Uterus (tissue), 4 donors: ENCODE data around the gene GLT6D1. TPM values are rescaled to one million over a fixed set of nuclear protein-coding genes. Genes with fewer than 3 reads are reported as not detected.

Source experiments
- DNase-seq, 2 donors: peaks; one replicate each; pipeline ENCODE4 v3.0.0-alpha.2; 2019 to 2020
- H3K27ac ChIP-seq, 2 donors: fragments of 200-600 bp; sonication (generic); 1 replicate in 1 of 2; 2 replicates in 1 of 2; pipeline ENCODE4 v1.5.1; 2016 to 2018
- H3K27me3 ChIP-seq, 2 donors: fragments of 200-600 bp; sonication (generic); one replicate each; pipeline ENCODE4 v1.5.1; 2018 to 2019; ENCODE audit warnings: control low read depth in 1 of 2
- H3K36me3 ChIP-seq, 2 donors: fragments of 200-600 bp; sonication (generic); one replicate each; pipeline ENCODE4 v1.5.1; 2019; ENCODE audit warnings: control low read depth in 1 of 2
- H3K4me1 ChIP-seq, 2 donors: fragments of 200-600 bp; sonication (generic); one replicate each; pipeline ENCODE4 v1.5.1; 2018 to 2019; ENCODE audit warnings: control low read depth in 1 of 2
- H3K4me3 ChIP-seq, 2 donors: fragments of 200-600 bp; sonication (generic); 1 replicate in 1 of 2; 2 replicates in 1 of 2; pipeline ENCODE4 v1.5.1; 2018 to 2019; ENCODE audit warnings: mild to moderate bottlenecking in 1 of 2
- H3K9me3 ChIP-seq, 2 donors: fragments of 200-600 bp; sonication (generic); one replicate each; pipeline ENCODE4 v1.5.1; 2019; ENCODE audit warnings: control low read depth in 1 of 2
- POLR2A ChIP-seq, 2 donors: fragments of 450-650 bp; IDR thresholded peaks; one replicate each; pipeline ENCODE4 v1.6.1; 2016; ENCODE audit warnings: antibody characterized with exemption in 2 of 2, mild to moderate bottlenecking in 1 of 2, moderate library complexity in 1 of 2
- intact Hi-C: fragments of 100-400 bp; cut with DNase I; formaldehyde crosslinking; loops from one replicate; pipeline ENCODE4 v1.15.1; 2023; ENCODE audit warnings: low total_unique reads
- total RNA-seq, 4 donors: library from RNA; depleted of rRNA in 3 of 4; stranded (reverse); fragments of >200 nt in 3 of 4; gene quantifications; one replicate each; pipeline versions ENCODE4 v1.1.0 to v1.2.4, GENCODE V29; 2014 to 2023
- TF ChIP-seq, protein P1 (sequence below), 4 experiments: fragments of 200-600 bp in 2 of 4; fragments of 450-650 bp in 2 of 4; sonication (generic) in 2 of 4; IDR thresholded peaks; one replicate each; pipeline ENCODE4 v1.5.1; 2016 to 2019; ENCODE audit warnings: antibody characterized with exemption in 4 of 4, mild to moderate bottlenecking in 2 of 4, moderate library complexity in 1 of 4
- donor health status: DM: yes; HTN: yes; CAD: no.

GLT6D1 gene
- total RNA-seq, 4 donors from 2014 or later: not detected

DNA sequence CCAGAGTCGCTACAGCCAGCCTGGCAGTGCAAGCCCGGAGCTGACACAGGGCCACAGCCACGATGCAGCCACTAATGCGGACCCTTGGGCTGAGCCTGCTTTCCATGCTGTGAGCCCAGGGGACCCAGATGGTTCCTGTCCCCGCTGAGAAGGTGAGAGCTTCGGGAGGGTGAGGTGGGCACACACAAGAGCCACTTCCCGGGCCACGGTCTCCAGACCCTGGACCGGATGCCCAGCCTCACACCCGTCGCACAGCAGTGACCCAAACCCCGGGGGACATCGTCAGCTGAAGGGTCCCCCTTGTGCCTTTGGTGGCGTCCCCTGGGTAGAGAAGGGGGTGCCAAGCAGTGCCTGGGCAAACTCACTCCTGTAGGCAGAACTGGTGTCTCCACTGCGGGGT lies 64.4 kb downstream of the GLT6D1 start:
- DNase-seq: no peak
- H3K9me3 ChIP-seq: no peaks in the 10 kb centered on the region
- H3K36me3 ChIP-seq: no peaks in the 10 kb centered on the region
- H3K4me1 ChIP-seq: no peaks in the 10 kb centered on the region
- H3K27me3 ChIP-seq: no peaks in the 10 kb centered on the region
- intact Hi-C loops: no loop called here
- TF ChIP-seq, protein P1, sequence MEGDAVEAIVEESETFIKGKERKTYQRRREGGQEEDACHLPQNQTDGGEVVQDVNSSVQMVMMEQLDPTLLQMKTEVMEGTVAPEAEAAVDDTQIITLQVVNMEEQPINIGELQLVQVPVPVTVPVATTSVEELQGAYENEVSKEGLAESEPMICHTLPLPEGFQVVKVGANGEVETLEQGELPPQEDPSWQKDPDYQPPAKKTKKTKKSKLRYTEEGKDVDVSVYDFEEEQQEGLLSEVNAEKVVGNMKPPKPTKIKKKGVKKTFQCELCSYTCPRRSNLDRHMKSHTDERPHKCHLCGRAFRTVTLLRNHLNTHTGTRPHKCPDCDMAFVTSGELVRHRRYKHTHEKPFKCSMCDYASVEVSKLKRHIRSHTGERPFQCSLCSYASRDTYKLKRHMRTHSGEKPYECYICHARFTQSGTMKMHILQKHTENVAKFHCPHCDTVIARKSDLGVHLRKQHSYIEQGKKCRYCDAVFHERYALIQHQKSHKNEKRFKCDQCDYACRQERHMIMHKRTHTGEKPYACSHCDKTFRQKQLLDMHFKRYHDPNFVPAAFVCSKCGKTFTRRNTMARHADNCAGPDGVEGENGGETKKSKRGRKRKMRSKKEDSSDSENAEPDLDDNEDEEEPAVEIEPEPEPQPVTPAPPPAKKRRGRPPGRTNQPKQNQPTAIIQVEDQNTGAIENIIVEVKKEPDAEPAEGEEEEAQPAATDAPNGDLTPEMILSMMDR (IDR thresholded peaks at IDR 0.05): no peak
- no peak for TF ChIP-seq POLR2A (IDR thresholded peaks at IDR 0.05)
- no peak overlapping the region for H3K27ac ChIP-seq
- H3K4me3 ChIP-seq: no peak overlapping the region

DNA sequence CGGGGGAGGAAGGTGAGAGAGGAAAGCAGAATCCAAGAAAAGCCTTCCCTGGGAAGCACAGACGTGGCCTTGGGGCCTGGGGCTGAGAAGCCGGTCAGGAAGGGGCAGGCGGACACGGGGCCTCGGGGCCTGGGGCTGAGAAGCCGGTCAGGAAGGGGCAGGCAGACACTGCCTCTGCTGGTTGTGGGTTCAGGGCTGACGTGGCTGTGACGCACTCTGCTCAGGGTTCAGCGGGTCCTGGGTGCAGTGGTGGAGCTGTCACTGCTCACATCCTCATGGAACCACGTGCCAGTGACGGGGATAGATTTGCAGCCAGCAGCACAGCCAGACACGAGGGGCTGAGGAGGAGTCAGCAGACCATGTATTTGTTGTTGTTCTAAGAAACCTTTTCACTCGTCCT lies 65.0 kb downstream of the GLT6D1 start:
- Histone ChIP-seq H3K27ac (no peak overlapping the region), H3K4me1 (no peaks in the 10 kb centered on the region), H3K4me3 (no peak overlapping the region), H3K9me3 (no peaks in the 10 kb centered on the region), H3K27me3 (no peaks in the 10 kb centered on the region), H3K36me3 (no peaks in the 10 kb centered on the region)
- intact Hi-C loops: no loop called here
- no peak for TF ChIP-seq POLR2A (IDR thresholded peaks at IDR 0.05)
- TF ChIP-seq, protein P1 (IDR thresholded peaks at IDR 0.05): no peak
- no peak for DNase-seq

Other genes starting within 250 kb of the GLT6D1 start
- gene PPP1R26, start 159.8 kb downstream of the GLT6D1 start, total RNA-seq: 10 to 100 TPM in 2 of 4 donors, 1 to 10 TPM in 2; 3.6 to 16.4 (median 10.6) TPM
- gene MRPS2, start 138.9 kb downstream of the GLT6D1 start, total RNA-seq: 10 to 100 TPM in 3 of 4 donors, 1 to 10 TPM in 1; 9.7 to 28.2 (median 20.1) TPM
- gene LCN1, start 118.1 kb downstream of the GLT6D1 start, total RNA-seq: 1 to 10 TPM in 1 of 4 donors, not detected in 3; 2.2 TPM
- not detected for gene OBP2A, start 93.4 kb downstream of the GLT6D1 start, total RNA-seq
- not detected for gene PAEP, start 77.8 kb downstream of the GLT6D1 start, total RNA-seq
- gene LCN9, start 23.8 kb upstream of the GLT6D1 start, total RNA-seq: not detected
- not detected for gene SOHLH1, start 59.9 kb upstream of the GLT6D1 start, total RNA-seq
- gene KCNT1, start 62.6 kb upstream of the GLT6D1 start, total RNA-seq: under 1 TPM in 2 of 4 donors, not detected in 2; 0.28 to 0.52 TPM